H9 (cell line): ENCODE results near the gene JAKMIP1. TPM values are rescaled to one million over a fixed set of nuclear protein-coding genes. Genes with fewer than 3 reads are reported as not detected.

Experiments used
- DNase-seq: peaks from one replicate; pipeline ENCODE4 v3.0.0-alpha.2; 2017
- H2AFZ ChIP-seq: one replicate; pipeline ENCODE4 v1.6.1; 2013; ENCODE audit warnings: mild to moderate bottlenecking, low read length, control low read depth, moderate library complexity
- H2AK5ac ChIP-seq: 2 replicates; pipeline ENCODE4 v1.6.1; 2013; ENCODE audit warnings: low read length, control low read depth, mixed read lengths; ENCODE audit not compliant: insufficient read length
- H2BK120ac ChIP-seq: one replicate; pipeline ENCODE4 v1.6.1; 2013; ENCODE audit warnings: low read depth, mild to moderate bottlenecking, low read length, control low read depth, inconsistent platforms; ENCODE audit not compliant: poor library complexity, severe bottlenecking
- H2BK12ac ChIP-seq: 2 replicates; pipeline ENCODE4 v1.6.1; 2013; ENCODE audit warnings: low read length, control low read depth, mixed read lengths, low read depth; ENCODE audit not compliant: insufficient read length
- H2BK15ac ChIP-seq: 2 replicates; pipeline ENCODE4 v1.6.1; 2013; ENCODE audit warnings: low read depth, low read length, control low read depth
- H2BK20ac ChIP-seq: one replicate; pipeline ENCODE4 v1.6.1; 2013; ENCODE audit warnings: low read depth, mild to moderate bottlenecking, low read length, control low read depth, inconsistent platforms; ENCODE audit not compliant: poor library complexity, severe bottlenecking
- H2BK5ac ChIP-seq: 2 replicates; pipeline ENCODE4 v1.6.1; 2013; ENCODE audit warnings: low read length, control low read depth, mixed read lengths; ENCODE audit not compliant: insufficient read length
- H3K14ac ChIP-seq: 2 replicates; pipeline ENCODE4 v1.6.1; 2013; ENCODE audit warnings: low read length, control low read depth; ENCODE audit not compliant: insufficient read depth
- H3K18ac ChIP-seq: 2 replicates; pipeline ENCODE4 v1.6.1; 2013; ENCODE audit warnings: low read depth, mild to moderate bottlenecking, mixed read lengths, low read length, control low read depth; ENCODE audit not compliant: insufficient read length
- H3K23ac ChIP-seq: 2 replicates; pipeline ENCODE4 v1.6.1; 2013; ENCODE audit warnings: low read length, control low read depth, mixed read lengths, low read depth; ENCODE audit not compliant: insufficient read length
- H3K23me2 ChIP-seq: 2 replicates; pipeline ENCODE4 v1.6.1; 2013; ENCODE audit warnings: low read depth, mild to moderate bottlenecking, mixed read lengths, low read length, control low read depth; ENCODE audit not compliant: insufficient read length, poor library complexity, severe bottlenecking
- H3K27ac ChIP-seq: 2 replicates; pipeline ENCODE4 v1.5.1; 2013; ENCODE audit warnings: low read length, control low read depth, mixed read lengths, low read depth; ENCODE audit not compliant: insufficient read length
- H3K27me3 ChIP-seq: 2 replicates; pipeline ENCODE4 v1.6.1; 2013; ENCODE audit warnings: low read length, control low read depth, inconsistent platforms; ENCODE audit not compliant: insufficient read depth
- H3K4ac ChIP-seq: 2 replicates; pipeline ENCODE4 v1.6.1; 2013; ENCODE audit warnings: low read depth, mild to moderate bottlenecking, control low read depth, inconsistent platforms, low read length, moderate library complexity
- H3K4me1 ChIP-seq: 2 replicates; pipeline ENCODE4 v1.6.1; 2013; ENCODE audit warnings: low read length, control low read depth, inconsistent platforms; ENCODE audit not compliant: insufficient read depth
- H3K4me2 ChIP-seq: 2 replicates; pipeline ENCODE4 v1.6.1; 2013; ENCODE audit warnings: low read length, control low read depth, mixed read lengths; ENCODE audit not compliant: insufficient read length, insufficient read depth
- H3K56ac ChIP-seq: 2 replicates; pipeline ENCODE4 v1.6.1; 2013; ENCODE audit warnings: low read depth, mild to moderate bottlenecking, mixed read lengths, low read length, control low read depth; ENCODE audit not compliant: insufficient read length
- H3K79me1 ChIP-seq: 2 replicates; pipeline ENCODE4 v1.6.1; 2013; ENCODE audit warnings: low read depth, mild to moderate bottlenecking, moderate library complexity, low read length, control low read depth, inconsistent platforms; ENCODE audit not compliant: insufficient read depth, poor library complexity, severe bottlenecking
- H3K79me2 ChIP-seq: 2 replicates; pipeline ENCODE4 v1.6.1; 2013; ENCODE audit warnings: low read length, control low read depth, inconsistent platforms; ENCODE audit not compliant: insufficient read depth
- H3K9ac ChIP-seq: 2 replicates; pipeline ENCODE4 v1.6.1; 2013; ENCODE audit warnings: low read length, control low read depth, mixed read lengths; ENCODE audit not compliant: insufficient read length; ENCODE audit errors: extremely low read depth
- H3K9me3 ChIP-seq: one replicate; pipeline ENCODE4 v1.6.1; 2013; ENCODE audit warnings: low read depth, low read length, inconsistent platforms; ENCODE audit not compliant: control insufficient read depth
- H3T11ph ChIP-seq: one replicate; pipeline ENCODE4 v1.6.1; 2013; ENCODE audit warnings: mild to moderate bottlenecking, low read length, control low read depth, inconsistent platforms
- H4K20me1 ChIP-seq: one replicate; pipeline ENCODE4 v1.6.1; 2013; ENCODE audit not compliant: control insufficient read depth, insufficient read length, insufficient read depth
- H4K5ac ChIP-seq: 2 replicates; pipeline ENCODE4 v1.6.1; 2013; ENCODE audit warnings: low read depth, mild to moderate bottlenecking, mixed read lengths, low read length, control low read depth; ENCODE audit not compliant: insufficient read length
- H4K8ac ChIP-seq: replicated peaks from 2 replicates; pipeline ENCODE4 v1.6.1; 2013; ENCODE audit warnings: low read length, control low read depth, mixed read lengths, low read depth; ENCODE audit not compliant: insufficient read length
- H4K91ac ChIP-seq: 2 replicates; pipeline ENCODE4 v1.6.1; 2013; ENCODE audit warnings: low read depth, mild to moderate bottlenecking, moderate library complexity, mixed read lengths, low read length, control low read depth; ENCODE audit not compliant: insufficient read length
- H3K27ac Mint-ChIP-seq, 3 experiments: 2 replicates in 2 of 3; 3 replicates in 1 of 3; pipeline ENCODE4 v1.8.0; 2020 to 2021; ENCODE audit warnings: mixed read lengths in 3 of 3, mild to moderate bottlenecking in 1 of 3, moderate library complexity in 1 of 3
- H3K27me3 Mint-ChIP-seq: 2 replicates; pipeline ENCODE4 v1.8.0; 2021; ENCODE audit warnings: low read depth, mild to moderate bottlenecking, moderate library complexity, mixed read lengths
- H3K36me3 Mint-ChIP-seq, 3 experiments: 2 replicates in 2 of 3; 3 replicates in 1 of 3; pipeline ENCODE4 v1.8.0; 2020 to 2021; ENCODE audit warnings: low read depth in 3 of 3, mixed read lengths in 3 of 3; ENCODE audit not compliant: insufficient read depth in 1 of 3
- H3K4me1 Mint-ChIP-seq, 2 experiments: 2 replicates each; pipeline ENCODE4 v1.8.0; 2020; ENCODE audit warnings: mixed read lengths in 2 of 2
- H3K4me3 Mint-ChIP-seq, 2 experiments: 2 replicates in 1 of 2; 3 replicates in 1 of 2; pipeline ENCODE4 v1.8.0; 2020 to 2021; ENCODE audit warnings: mild to moderate bottlenecking in 2 of 2, mixed read lengths in 2 of 2, moderate library complexity in 1 of 2
- H3K9me3 Mint-ChIP-seq, 2 experiments: 2 replicates in 1 of 2; 3 replicates in 1 of 2; pipeline ENCODE4 v1.8.0; 2020; ENCODE audit warnings: mild to moderate bottlenecking in 2 of 2, mixed read lengths in 2 of 2, moderate library complexity in 1 of 2
- CTCF ChIP-seq: fragments of 200-600 bp; sonication (generic); conservative IDR thresholded peaks from 3 replicates; pipeline ENCODE4 v1.8.0; 2021; ENCODE audit warnings: antibody characterized with exemption, mild to moderate bottlenecking
- WGBS: extraction: QIAGEN DNeasy Blood & Tissue Kit; methylation state at CpG from one replicate; pipeline ENCODE4 v1.1.7; 2013; ENCODE audit warnings: missing lambda C conversion rate, low lambda C conversion rate, mixed read lengths; ENCODE audit not compliant: insufficient read length; ENCODE audit errors: extremely low coverage; 5-methylcytosine and 5-hydroxymethylcytosine counted together
- total RNA-seq: library from RNA; stranded (reverse); gene quantifications from 2 replicates; pipeline ENCODE4 v1.2.1, GENCODE V29; 2021

The JAKMIP1 gene
- total RNA-seq, 1 experiment from 2014 or later: 1.5 TPM

- Histone ChIP-seq H3K79me1 (no peaks in the 10 kb centered on the region), H3K9me3 (no peaks in the 10 kb centered on the region), H3T11ph (no peak overlapping the region), H2BK5ac (no peak overlapping the region), H3K9ac (no peak overlapping the region), H2BK12ac (no peak overlapping the region), H4K8ac (no peak overlapping the region), H3K27ac (no peak overlapping the region), H3K4me1 (no peaks in the 10 kb centered on the region), H3K14ac (no peak overlapping the region), H3K27me3 (no peaks in the 10 kb centered on the region), H2BK15ac (no peak overlapping the region), H3K79me2 (no peaks in the 10 kb centered on the region), H3K23me2 (no peaks in the 10 kb centered on the region), H3K18ac (no peak overlapping the region), H4K5ac (no peak overlapping the region), H4K20me1 (no peaks in the 10 kb centered on the region), H2BK20ac (no peak overlapping the region), H2AK5ac (no peak overlapping the region), H2BK120ac (no peak overlapping the region), H2AFZ (no peak overlapping the region), H4K91ac (no peak overlapping the region), H3K4me2 (no peak overlapping the region), H3K23ac (no peak overlapping the region), H3K4ac (no peak overlapping the region), H3K56ac (no peak overlapping the region)
- H3K4me3 Mint-ChIP-seq: no peak overlapping the region
- peak overlapping the region in 1 of 3 experiments; percentile 37; a peak in 3 of 7 replicates for H3K27ac Mint-ChIP-seq
- DNase-seq: no peak
- H3K9me3 Mint-ChIP-seq: peaks cover 0 to 3% of the 10 kb centered on the region in 2 experiments; a peak in 2 of 5 replicates
- H3K27me3 Mint-ChIP-seq: peaks cover 5% of the 10 kb centered on the region
- peaks cover 9 to 17% of the 10 kb centered on the region in 2 experiments for H3K4me1 Mint-ChIP-seq
- no CpG with 5 or more reads among the region's 6 CpGs for WGBS
- peaks cover 0 to 3% (median 0%) of the 10 kb centered on the region in 3 experiments; a peak in 1 of 7 replicates for H3K36me3 Mint-ChIP-seq
- no peak for TF ChIP-seq CTCF
These were observed 147.7 kb downstream of the JAKMIP1 start for GRCh38 chr4:6052679-6053078.
